Measurements from ENCODE around the gene EXT2. TPM values are rescaled to one million over a fixed set of nuclear protein-coding genes. Genes with fewer than 3 reads are reported as not detected.

EXT2 gene
- total RNA-seq, 1 donor from 2014 or later, result 76.6 TPM

- DNase-seq, result no peak
Measured at GRCh38 chr11:44172966-44173365, 77.5 kb downstream of the EXT2 start.

- DNase-seq, result no peak
Measured at GRCh38 chr11:44174842-44175241, 79.4 kb downstream of the EXT2 start.

GRCh38 chr11:44176546-44177213, 81.2 kb downstream of the EXT2 start:
- no peak for DNase-seq

GRCh38 chr11:44177905-44178304, 82.4 kb downstream of the EXT2 start:
- DNase-seq, result no peak

- no peak for DNase-seq
Measured at GRCh38 chr11:44178381-44178780, 82.9 kb downstream of the EXT2 start.

- DNase-seq, result no peak
Measured at GRCh38 chr11:44179173-44179572, 83.7 kb downstream of the EXT2 start.

- no peak for DNase-seq
Measured at GRCh38 chr11:44180107-44180506, 84.6 kb downstream of the EXT2 start.

- no peak for DNase-seq
Measured at GRCh38 chr11:44185522-44185921, 90.0 kb downstream of the EXT2 start.

- no peak for DNase-seq
Measured at GRCh38 chr11:44186321-44186930, 90.9 kb downstream of the EXT2 start.

GRCh38 chr11:44188643-44189042, 93.2 kb downstream of the EXT2 start:
- DNase-seq, result no peak

GRCh38 chr11:44189986-44190882, 94.8 kb downstream of the EXT2 start:
- no peak for DNase-seq

GRCh38 chr11:44190883-44191230, 95.4 kb downstream of the EXT2 start:
- no peak for DNase-seq

- DNase-seq, result no peak
Measured at GRCh38 chr11:44191322-44192016, 96.0 kb downstream of the EXT2 start.

- DNase-seq, result no peak
Measured at GRCh38 chr11:44192017-44192385, 96.5 kb downstream of the EXT2 start.

GRCh38 chr11:44192462-44193100, 97.1 kb downstream of the EXT2 start:
- no peak for DNase-seq

GRCh38 chr11:44193856-44194255, 98.4 kb downstream of the EXT2 start:
- no peak for DNase-seq

GRCh38 chr11:44198146-44198724, 102.8 kb downstream of the EXT2 start:
- no peak for DNase-seq

- DNase-seq, result no peak
Measured at GRCh38 chr11:44199298-44199697, 103.8 kb downstream of the EXT2 start.

- DNase-seq, result no peak
Measured at GRCh38 chr11:44199816-44200215, 104.3 kb downstream of the EXT2 start.

- DNase-seq, result no peak
Measured at GRCh38 chr11:44203270-44204043, 108.0 kb downstream of the EXT2 start.

GRCh38 chr11:44205352-44205751, 109.9 kb downstream of the EXT2 start:
- DNase-seq, result no peak

All from skin of body (tissue), 2 donors.